ENCODE measurements around the gene DNLZ.
A peak's percentile ranks its signal among the peaks of the same experiment; 100 is the strongest.
"Not testable (repeated sequence)": the region's sequence is repeated elsewhere in the genome, so short reads cannot be mapped to it uniquely, and the experiment has no call there.

The DNLZ gene

GRCh38 chr9:136358016-136358415 lies 5.5 kb downstream of the DNLZ start:
- DNase-seq = no peak

GRCh38 chr9:136357202-136357725 lies 6.3 kb downstream of the DNLZ start:
- DNase-seq = no peak

DNA sequence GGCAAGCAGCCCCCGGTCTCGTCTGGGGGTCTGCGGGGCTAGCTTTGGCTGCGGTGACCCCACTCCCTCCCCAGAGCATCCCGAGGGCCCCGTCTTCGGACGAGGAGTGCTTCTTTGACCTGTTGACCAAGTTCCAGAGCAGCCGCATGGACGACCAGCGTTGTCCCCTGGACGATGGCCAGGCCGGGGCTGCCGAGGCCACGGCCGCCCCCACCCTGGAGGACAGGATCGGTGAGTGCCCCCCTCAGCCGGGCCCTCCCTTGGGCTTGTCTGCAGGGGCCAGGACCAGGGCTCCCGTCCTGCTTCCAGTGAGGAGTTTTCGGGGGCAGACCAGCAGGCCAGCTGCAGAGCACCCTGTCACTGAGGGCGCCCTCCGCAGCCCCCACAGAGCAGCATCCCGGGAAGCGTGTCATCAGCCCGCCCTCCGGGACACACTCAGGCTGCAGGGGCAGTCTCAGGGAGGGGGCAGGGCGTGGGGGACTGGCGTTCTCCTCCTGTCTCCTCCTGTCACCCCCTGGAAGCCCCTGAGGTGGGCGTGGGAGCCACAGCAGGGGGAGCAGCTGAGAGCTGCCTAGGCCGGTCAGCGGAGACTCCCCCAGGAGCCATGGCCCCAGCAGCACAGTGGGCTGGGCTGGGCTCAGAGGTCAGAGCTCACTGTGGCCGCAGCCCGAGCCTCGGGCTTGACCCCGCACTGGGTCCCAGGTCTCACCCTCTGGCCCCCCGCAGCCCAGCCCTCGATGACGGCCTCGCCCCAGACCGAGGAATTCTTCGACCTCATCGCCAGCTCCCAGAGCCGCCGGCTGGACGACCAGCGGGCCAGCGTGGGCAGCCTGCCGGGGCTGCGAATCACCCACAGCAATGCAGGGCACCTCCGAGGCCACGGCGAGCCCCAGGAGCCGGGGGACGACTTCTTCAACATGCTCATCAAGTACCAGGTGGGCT lies 7.7 kb downstream of the DNLZ start:
- DNase-seq = no peak

DNA sequence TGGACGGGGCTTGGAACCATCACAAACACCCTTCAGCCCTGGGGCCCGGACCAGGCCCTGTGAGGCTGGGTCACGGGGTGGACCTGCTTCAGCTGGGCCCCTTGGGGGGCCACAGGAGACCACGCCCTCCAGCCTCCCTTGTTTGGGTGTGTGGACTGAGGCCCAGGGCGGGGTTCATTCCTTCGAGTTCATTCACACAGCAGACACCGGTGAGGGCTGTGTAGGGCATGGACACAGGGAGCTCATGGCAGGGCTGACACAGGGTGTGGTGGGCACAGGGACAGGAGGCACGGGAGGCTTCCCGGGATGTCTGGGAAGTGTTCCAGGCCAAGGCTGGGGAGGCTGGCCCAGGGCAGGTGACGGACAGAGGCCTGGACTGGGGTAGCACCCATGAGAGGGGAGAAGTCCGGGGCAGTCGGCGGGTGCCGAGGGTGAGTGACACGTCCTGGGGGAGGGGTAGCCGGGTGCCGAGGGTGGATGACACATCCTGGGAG lies 8.9 kb downstream of the DNLZ start:
- DNase-seq = no peak

DNA sequence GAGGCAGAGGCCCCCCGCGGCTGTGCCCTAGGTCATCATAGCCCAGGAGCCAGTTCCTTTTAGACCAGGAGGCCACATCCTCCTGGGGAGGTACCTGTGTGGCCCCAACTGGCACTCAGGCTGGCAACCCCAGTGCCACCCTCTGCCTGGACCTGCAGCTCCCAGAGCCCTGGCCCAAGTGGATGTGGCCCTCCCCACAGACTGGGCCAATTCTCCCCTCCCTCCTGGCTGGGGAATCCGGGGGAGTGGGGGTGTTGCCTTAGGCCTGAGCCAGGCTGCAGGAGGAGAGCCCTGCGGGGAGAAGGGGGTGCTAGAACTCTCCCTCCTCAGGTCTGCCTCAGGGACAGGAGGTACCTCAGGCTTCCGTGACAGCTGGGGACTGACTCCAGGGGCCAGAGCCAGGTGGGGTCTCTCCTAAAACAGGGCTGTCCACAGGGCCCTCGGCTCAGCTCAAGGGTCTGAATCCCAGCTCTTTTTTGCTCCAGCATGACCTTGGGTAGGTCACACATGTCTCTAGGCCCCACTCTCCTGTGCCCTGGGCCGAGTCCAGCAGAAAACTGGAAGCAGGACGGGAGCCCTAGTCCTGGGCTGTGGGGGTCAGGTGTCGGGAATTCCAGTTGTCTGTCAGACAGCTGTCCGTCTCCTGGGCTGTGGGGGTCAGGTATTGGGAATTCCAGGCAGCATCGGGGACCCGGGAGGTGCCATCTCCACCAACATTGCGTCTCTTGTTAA lies 9.6 kb downstream of the DNLZ start:
- DNase-seq = no peak

DNA sequence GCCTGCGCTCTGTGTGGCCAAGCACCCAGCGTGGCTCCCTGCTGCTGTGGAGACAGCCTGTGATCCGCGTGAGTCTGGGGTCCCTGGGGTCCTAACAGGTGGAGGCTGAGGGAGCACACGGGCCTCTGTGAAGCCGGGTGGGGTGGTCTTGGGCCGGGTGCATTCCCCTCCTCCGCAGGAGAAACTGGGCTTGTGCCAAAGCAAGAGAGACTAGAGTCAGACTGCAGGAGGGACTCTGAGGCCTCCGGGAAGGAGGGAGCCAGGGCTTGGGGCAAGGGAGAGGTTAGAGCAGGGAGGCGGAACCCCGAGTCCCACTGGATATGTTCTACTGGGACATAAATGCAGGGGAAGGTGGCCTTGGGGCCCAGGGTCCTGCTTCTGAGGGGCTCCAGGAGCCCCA lies 10.5 kb downstream of the DNLZ start:
- DNase-seq = no peak

DNA sequence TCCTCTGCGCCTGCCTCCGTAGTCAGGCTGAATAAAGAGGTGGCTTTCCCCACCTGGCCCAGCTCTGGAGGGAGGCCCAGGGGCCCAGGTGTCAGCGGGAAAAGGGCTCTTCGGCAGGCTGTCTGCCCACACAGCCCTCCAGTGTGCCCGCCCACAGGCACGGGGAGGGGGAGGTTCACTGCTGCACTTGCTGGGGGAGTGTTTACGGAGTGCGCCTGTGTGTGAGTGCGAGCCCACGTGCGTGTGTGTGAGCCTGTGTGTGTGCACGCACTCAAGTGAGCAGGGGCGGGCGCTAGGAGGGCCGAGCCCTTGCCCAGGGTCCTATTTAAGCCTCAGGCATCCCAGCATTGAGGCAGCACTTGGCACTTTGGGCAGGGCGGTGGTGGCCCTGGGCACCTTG lies 10.9 kb downstream of the DNLZ start:
- no peak for DNase-seq

GRCh38 chr9:136351868-136352267 lies 11.7 kb downstream of the DNLZ start:
- DNase-seq = not testable (repeated sequence)

DNA sequence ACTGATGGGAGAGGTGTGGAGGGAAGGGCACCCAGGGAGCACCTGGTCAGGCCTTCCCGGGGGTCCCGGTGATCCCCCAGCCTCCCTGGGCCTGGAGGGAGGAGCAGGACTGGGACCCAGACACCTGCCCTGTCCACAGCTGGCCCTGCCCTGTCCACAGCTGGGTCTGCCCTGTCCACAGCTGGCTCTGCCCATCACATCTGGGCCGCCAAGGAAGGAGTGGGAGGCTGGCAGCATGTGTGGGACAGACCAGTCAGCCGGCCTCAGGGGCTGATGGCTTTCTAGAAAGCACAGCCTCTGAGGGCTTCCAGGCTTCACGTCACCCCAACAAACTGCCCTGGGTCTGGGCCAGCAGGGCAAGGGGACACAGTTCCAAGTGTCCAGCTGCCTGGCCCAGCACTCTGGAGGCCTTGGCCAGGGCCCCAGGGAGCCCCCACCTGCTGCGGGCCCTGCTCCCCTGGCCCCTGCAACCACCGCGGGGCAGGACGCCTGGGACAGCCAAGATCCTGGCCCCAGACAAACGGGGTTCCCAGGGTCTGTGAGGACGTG lies 12.2 kb downstream of the DNLZ start:
- DNase-seq = no peak

DNA sequence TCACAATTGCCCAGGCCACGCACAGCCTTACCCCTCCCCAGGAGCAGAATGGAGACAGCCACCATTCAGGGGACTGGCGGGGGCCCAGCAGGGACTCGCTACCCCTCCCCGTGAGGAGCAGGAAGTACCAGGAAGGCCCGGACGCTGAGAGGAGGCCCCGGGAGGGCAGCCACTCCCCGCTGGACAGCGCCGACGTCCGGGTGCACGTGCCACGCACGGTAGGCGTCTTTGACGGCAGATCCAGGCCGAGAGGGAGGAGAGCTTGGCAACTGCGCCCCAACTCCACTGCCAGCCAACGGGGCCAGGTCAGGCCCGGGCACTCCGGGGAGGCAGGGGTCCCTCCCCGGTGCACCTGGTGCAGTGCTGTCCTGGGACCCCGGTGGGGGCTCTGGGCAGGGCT lies 14.0 kb downstream of the DNLZ start:
- no peak for DNase-seq

DNA sequence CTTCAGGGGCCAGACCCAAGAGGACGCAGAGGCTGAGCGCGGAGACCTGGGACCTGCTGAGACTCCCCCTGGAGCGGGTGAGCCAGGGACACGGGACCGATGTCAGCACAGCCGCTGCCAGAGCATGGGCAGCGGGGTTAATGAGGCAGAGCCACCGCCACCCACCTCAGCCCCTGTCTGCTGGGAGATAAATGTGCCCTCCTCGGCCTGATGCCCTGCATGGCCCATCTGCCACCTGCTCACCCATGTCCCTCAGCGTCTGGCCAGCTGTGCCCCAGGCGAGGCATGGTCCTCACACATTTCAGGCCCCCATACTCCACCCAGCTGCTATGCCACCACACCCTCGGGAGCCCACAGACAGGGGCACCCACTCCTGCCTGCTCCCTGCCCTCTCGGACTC lies 14.9 kb downstream of the DNLZ start:
- peak in 1 of 2 experiments; percentile 62 for DNase-seq

DNA sequence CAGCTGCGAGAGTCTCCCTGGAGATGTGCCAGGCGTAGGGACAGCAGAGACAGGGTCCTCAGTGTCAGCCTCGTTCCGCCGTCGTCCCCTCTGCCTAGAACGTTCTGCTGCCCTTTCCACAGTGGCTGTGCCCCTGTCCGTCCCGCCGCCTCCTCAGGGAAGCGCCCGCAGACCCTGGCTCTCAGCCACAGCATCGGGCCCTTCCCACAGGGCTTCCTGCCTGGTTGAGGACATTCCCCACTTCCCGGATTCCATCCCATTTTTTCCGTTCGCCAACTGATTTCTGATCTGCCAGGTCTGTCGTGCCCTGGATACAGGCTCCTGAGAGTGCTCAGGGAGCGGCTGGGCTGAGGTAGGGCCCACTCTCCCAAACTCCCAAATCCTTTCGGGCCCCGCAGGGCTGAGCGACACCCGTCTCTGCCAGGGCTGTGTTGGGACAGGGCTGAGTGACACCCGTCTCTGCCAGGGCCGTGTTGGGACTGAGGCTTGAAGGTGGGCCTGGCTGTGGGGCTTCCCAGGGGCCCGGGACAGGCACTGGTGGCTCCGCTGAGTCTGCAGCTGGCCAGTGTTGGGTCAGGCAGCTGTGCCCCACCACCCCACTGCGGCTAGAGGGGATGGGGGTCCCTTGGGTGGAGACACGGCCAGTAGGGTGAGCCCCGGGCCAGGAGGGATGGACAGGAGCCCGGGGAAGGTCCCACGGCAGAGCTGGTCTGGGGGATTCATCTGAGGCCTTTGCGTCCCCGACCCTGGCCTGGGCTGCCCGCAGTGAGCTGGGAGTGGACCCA lies 15.9 kb downstream of the DNLZ start:
- no peak for DNase-seq

GRCh38 chr9:136346927-136347465 lies 16.5 kb downstream of the DNLZ start:
- no peak for DNase-seq

DNA sequence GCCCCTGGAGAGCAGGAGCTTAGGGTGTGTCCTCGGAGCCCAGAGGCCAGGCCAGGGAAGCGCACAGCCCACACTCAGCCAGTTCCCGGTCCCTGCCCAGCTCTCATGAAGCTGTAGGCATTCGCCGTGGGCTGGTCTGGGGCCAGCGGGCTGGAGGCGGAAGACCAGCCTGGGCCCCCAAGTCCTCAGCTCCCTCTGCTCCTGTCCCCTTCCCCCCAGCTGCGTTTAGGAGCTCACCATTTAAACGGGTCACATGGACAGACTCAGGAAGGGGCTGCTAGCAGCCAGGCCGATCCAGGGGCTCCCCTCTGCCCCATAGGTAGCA lies 17.4 kb downstream of the DNLZ start:
- DNase-seq = no peak

GRCh38 chr9:136345281-136346156 lies 18.0 kb downstream of the DNLZ start:
- no peak for DNase-seq

DNA sequence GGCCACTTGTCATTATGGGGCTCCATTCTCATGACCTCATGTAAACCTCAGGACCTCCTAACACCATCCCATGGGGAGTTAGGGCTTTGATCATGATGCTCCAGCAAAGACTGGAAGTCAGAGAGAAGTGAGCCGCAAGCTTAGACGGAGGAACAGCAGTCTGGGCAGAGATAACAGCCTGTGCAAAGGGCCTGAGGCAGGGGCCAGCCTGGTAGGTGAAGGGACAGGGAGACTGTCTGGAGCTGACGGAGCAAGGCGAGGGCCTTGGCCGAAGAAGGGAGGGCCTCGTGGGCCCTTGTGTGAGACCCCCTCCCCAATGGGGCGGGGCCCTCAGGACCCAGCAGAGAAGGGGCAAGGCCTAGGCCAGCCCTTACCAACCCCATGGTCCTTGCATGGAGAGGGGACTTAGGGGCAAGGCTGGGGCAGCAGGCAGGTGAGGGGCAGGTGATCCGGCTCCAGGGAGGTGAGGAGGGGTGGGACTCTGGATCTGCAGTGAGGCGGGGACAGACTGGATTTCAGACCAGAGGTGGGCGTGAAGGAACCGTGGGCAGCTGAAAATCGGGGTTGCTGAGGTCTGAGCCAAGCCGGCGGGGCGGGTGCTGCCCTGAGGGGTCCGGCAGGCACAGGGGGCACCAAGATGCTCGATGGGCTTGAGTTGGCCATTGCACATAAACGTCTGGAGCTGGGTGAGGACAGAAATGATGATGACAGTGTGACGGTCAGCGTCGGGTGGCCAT lies 18.8 kb downstream of the DNLZ start:
- DNase-seq = no peak

DNA sequence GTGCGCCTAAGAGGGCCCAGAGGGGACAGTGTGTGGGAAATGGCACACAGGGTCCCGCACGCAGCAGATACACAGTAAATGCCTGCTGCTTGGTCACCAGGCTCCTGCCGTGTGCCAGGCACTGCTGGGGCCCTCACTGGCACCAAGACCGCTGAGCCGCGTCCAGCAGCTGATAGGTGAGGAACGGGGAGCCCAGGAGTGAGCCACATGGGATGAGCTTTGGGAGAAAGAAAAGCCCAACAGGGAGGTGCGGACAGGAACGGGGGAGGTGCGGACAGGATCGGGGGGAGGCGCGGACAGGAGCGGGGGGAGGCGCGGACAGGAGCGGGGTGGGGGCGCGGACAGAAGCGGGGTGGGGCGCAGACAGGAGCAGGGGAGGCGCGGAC lies 19.7 kb downstream of the DNLZ start:
- no peak for DNase-seq

GRCh38 chr9:136343121-136343883 lies 20.2 kb downstream of the DNLZ start:
- DNase-seq = no peak

GRCh38 chr9:136342181-136343120 lies 21.1 kb downstream of the DNLZ start:
- DNase-seq = no peak
